M059J (cell line): Measurements from ENCODE around the gene ITGA1. TPM values are rescaled to one million over a fixed set of nuclear protein-coding genes. Genes with fewer than 3 reads are reported as not detected.
"Not testable (repeated sequence)": the region's sequence is repeated elsewhere in the genome, so short reads cannot be mapped to it uniquely, and the experiment has no call there.

Experiments used
- DNase-seq: peaks from one replicate; pipeline ENCODE4 v3.0.0-alpha.2; 2012; ENCODE audit warnings: low read depth
- total RNA-seq: library from RNA; depleted of rRNA; stranded (reverse); fragments of >200 nt; shearing (Covaris generic); gene quantifications from 2 replicates; pipeline ENCODE4 v1.2.3, GENCODE V29; 2014

ITGA1 gene
- total RNA-seq, 1 experiment from 2014 or later, result 34.2 TPM

- DNase-seq, result no peak
Measured at GRCh38 chr5:52829664-52830063, 41.9 kb downstream of the ITGA1 start.

GRCh38 chr5:52830650-52831049 is 42.9 kb downstream of the ITGA1 start:
- DNase-seq, result no peak

GRCh38 chr5:52831786-52832511 is 44.2 kb downstream of the ITGA1 start:
- DNase-seq, result no peak

- no peak for DNase-seq
Measured at GRCh38 chr5:52834320-52834719, 46.6 kb downstream of the ITGA1 start.

- peak; percentile 83 for DNase-seq
Measured at GRCh38 chr5:52837068-52837467, 49.4 kb downstream of the ITGA1 start.

- peak; percentile 58 for DNase-seq
Measured at GRCh38 chr5:52837591-52838001, 49.9 kb downstream of the ITGA1 start.

GRCh38 chr5:52838326-52839015 is 50.8 kb downstream of the ITGA1 start:
- peak; percentile 88 for DNase-seq

- DNase-seq, result no peak
Measured at GRCh38 chr5:52839285-52839684, 51.6 kb downstream of the ITGA1 start.

- DNase-seq, result no peak
Measured at GRCh38 chr5:52840277-52841050, 52.7 kb downstream of the ITGA1 start.

GRCh38 chr5:52841114-52841513 is 53.4 kb downstream of the ITGA1 start:
- no peak for DNase-seq

- DNase-seq, result no peak
Measured at GRCh38 chr5:52842111-52842510, 54.4 kb downstream of the ITGA1 start.

- peak; percentile 62 for DNase-seq
Measured at GRCh38 chr5:52844885-52845284, 57.2 kb downstream of the ITGA1 start.

GRCh38 chr5:52846182-52846842 is 58.6 kb downstream of the ITGA1 start:
- no peak for DNase-seq

- not testable (repeated sequence) for DNase-seq
Measured at GRCh38 chr5:52848688-52849087, 61.0 kb downstream of the ITGA1 start.

GRCh38 chr5:52849544-52849943 is 61.8 kb downstream of the ITGA1 start:
- DNase-seq, result no peak

- DNase-seq, result no peak
Measured at GRCh38 chr5:52853650-52854049, 65.9 kb downstream of the ITGA1 start.

- DNase-seq, result no peak
Measured at GRCh38 chr5:52854301-52854700, 66.6 kb downstream of the ITGA1 start.

GRCh38 chr5:52854949-52855348 is 67.2 kb downstream of the ITGA1 start:
- DNase-seq, result no peak

- peak; percentile 39 for DNase-seq
Measured at GRCh38 chr5:52856564-52856963, 68.8 kb downstream of the ITGA1 start.

- DNase-seq, result peak; percentile 75
Measured at GRCh38 chr5:52859628-52860027, 71.9 kb downstream of the ITGA1 start.

GRCh38 chr5:52861368-52861767 is 73.7 kb downstream of the ITGA1 start:
- DNase-seq, result peak; percentile 20

- DNase-seq, result peak; percentile 12
Measured at GRCh38 chr5:52863715-52864290, 76.1 kb downstream of the ITGA1 start.
